GM19328 (cell line): ENCODE measurements around the gene ALDH1B1.

Experiments used
- ATAC-seq: cut with Tn5 transposase; IDR thresholded peaks from one replicate; pipeline ENCODE4 v1.9.1; 2021; ENCODE audit warnings: mild to moderate bottlenecking, moderate library complexity; ENCODE audit not compliant: unreplicated experiment

ALDH1B1 gene

GRCh38 chr9:38413283-38413682, 20.8 kb downstream of the ALDH1B1 start:
- ATAC-seq: no peak

- ATAC-seq: no peak
Observed at GRCh38 chr9:38414040-38414723, 21.7 kb downstream of the ALDH1B1 start.

- no peak for ATAC-seq
Observed at GRCh38 chr9:38415856-38416255, 23.4 kb downstream of the ALDH1B1 start.

GRCh38 chr9:38416461-38416860, 24.0 kb downstream of the ALDH1B1 start:
- no peak for ATAC-seq

GRCh38 chr9:38417003-38417945, 24.8 kb downstream of the ALDH1B1 start:
- ATAC-seq: no peak

- no peak for ATAC-seq
Observed at GRCh38 chr9:38418366-38418765, 25.9 kb downstream of the ALDH1B1 start.

- ATAC-seq: no peak
Observed at GRCh38 chr9:38419181-38419580, 26.7 kb downstream of the ALDH1B1 start.

- no peak for ATAC-seq
Observed at GRCh38 chr9:38421498-38422211, 29.2 kb downstream of the ALDH1B1 start.

- ATAC-seq: no peak
Observed at GRCh38 chr9:38422555-38423260, 30.2 kb downstream of the ALDH1B1 start.

GRCh38 chr9:38423273-38423972, 30.9 kb downstream of the ALDH1B1 start:
- no peak for ATAC-seq

- ATAC-seq: no peak
Observed at GRCh38 chr9:38423973-38424843, 31.7 kb downstream of the ALDH1B1 start, which contains the start of gene IGFBPL1. Gene IGFBPL1, minus strand, starts transcription at chr9:38424454. Its CDS starts 30 bp downstream, at chr9:38424424.

- ATAC-seq: no peak
Observed at GRCh38 chr9:38424918-38425317, 32.4 kb downstream of the ALDH1B1 start.

GRCh38 chr9:38428062-38428461, 35.6 kb downstream of the ALDH1B1 start:
- no peak for ATAC-seq

GRCh38 chr9:38431116-38431515, 38.6 kb downstream of the ALDH1B1 start:
- no peak for ATAC-seq

- ATAC-seq: no peak
Observed at GRCh38 chr9:38432922-38433510, 40.5 kb downstream of the ALDH1B1 start.

- ATAC-seq: no peak
Observed at GRCh38 chr9:38434365-38434764, 41.9 kb downstream of the ALDH1B1 start.

GRCh38 chr9:38434853-38435252, 42.4 kb downstream of the ALDH1B1 start:
- no peak for ATAC-seq

- no peak for ATAC-seq
Observed at GRCh38 chr9:38435521-38435920, 43.0 kb downstream of the ALDH1B1 start.

- ATAC-seq: no peak
Observed at GRCh38 chr9:38436708-38437107, 44.2 kb downstream of the ALDH1B1 start.
